ENCODE results near the gene CSRNP3.

The CSRNP3 gene

DNA sequence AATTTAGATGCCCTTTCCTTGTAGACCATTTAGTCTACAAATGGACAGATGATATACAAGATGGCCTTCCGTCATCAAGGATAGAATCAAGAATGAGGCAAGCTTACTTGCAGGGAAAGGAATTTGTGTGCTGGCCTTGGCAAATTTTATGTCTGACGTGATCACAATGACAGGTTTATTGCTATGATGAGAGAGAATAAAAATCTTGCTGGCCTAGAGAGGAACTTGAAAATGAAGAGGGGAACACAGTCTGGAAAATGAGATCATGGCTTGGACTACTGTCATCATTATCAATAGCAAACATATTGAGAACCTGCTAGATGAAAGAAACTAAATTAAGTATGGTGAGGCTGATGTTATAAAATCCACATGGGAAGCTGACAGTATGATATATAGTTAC, 66.0 kb downstream of the CSRNP3 start:
- peaks cover 0 to 9% of the 10 kb centered on the region in 2 donors for H3K27me3 Mint-ChIP-seq
- no peaks in the 10 kb centered on the region for H3K9me3 Mint-ChIP-seq
- no peak overlapping the region for H3K4me3 Mint-ChIP-seq
- ATAC-seq (replicated peaks): no peak
- no peak for DNase-seq
- H3K27ac Mint-ChIP-seq: no peak overlapping the region
- no peaks in the 10 kb centered on the region for H3K4me1 Mint-ChIP-seq (ENCODE audit: low read depth in 2 of 2)
- no peaks in the 10 kb centered on the region for H3K36me3 Mint-ChIP-seq (ENCODE audit: insufficient read depth)

DNA sequence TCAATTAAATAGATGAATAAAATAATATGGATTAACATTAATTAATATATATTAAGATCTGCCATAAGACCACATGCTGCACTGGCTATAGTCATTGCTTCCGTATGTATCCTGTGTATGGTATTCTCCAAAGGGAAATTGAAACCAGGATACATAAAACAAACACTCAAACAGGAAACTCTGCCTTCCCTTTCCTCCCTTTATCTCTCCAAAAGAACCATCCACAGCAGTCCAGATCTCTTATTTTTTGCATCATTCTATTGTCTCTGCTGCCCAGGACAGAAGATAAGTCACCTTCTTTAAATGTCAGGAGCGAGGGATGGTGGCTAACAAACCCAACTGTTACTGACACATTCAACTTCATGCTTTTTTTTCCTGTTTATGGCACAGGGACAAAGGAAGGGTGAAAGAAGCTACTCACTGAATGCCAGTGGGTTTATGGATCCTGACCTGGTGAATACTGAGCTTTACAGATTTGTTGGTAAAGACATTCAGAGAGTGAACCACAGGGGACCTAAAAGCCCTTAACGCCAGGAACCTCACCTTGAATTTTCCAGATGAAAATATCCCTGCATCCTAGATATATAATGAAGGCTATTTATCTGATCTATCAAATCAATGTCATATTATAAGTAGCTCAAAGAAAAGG, 67.5 kb downstream of the CSRNP3 start:
- DNase-seq: no peak
- no peak for ATAC-seq (replicated peaks)
- Mint-ChIP-seq H3K36me3 (ENCODE audit: insufficient read depth) (no peaks in the 10 kb centered on the region), H3K27me3 (peaks cover 0 to 4% of the 10 kb centered on the region in 2 donors), H3K9me3 (no peaks in the 10 kb centered on the region), H3K27ac (no peak overlapping the region), H3K4me1 (ENCODE audit: low read depth in 2 of 2) (no peaks in the 10 kb centered on the region), H3K4me3 (no peak overlapping the region)

DNA sequence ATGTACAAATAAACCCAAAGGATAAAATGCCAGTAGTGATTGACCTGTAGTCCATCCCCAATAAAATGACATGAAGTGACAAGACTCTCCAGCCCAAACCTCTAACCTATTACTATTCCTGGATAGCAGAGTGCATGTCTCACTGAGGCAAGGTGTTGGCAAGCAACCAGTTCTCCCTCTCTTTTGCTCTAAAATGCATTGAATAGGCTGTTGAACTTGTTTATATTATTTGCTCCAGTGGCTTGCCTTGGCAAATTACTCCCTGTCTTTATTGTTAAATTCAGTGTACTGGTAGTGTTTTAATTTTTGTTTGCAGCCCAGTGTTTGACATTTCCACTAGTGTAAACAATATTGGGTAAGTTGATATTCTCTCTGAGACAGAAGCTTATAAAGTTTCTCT, 70.5 kb downstream of the CSRNP3 start:
- DNase-seq (no peak), ATAC-seq (replicated peaks) (no peak)
- Mint-ChIP-seq H3K4me1 (ENCODE audit: low read depth in 2 of 2) (no peaks in the 10 kb centered on the region), H3K27ac (no peak overlapping the region), H3K9me3 (no peaks in the 10 kb centered on the region), H3K27me3 (peaks cover 0 to 4% of the 10 kb centered on the region in 2 donors), H3K4me3 (no peak overlapping the region), H3K36me3 (ENCODE audit: insufficient read depth) (no peaks in the 10 kb centered on the region)

DNA sequence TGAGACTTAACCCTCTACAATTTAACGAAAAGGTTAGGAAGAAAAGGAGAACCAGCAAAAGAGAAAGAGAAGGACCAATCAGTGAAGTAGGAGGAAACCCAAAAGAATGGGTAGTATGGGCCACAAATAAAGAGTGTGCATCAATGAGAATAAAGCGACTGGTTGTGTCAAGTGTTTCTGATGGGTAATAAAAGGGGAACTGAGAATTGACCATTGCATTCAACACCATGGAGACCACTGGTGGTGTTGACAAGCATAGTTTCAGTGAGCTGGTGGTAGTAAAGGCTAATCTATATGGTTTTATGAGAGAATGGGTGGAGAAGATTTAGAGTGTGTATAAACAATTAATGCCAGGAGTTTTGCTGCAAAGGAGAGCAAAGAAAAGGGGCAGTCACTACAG, 75.4 kb downstream of the CSRNP3 start:
- H3K4me3 Mint-ChIP-seq: no peak overlapping the region
- no peaks in the 10 kb centered on the region for H3K36me3 Mint-ChIP-seq (ENCODE audit: insufficient read depth)
- H3K4me1 Mint-ChIP-seq (ENCODE audit: low read depth in 2 of 2): no peaks in the 10 kb centered on the region
- no peak for ATAC-seq (replicated peaks)
- H3K27me3 Mint-ChIP-seq: peaks cover 0 to 4% of the 10 kb centered on the region in 2 donors
- no peak for DNase-seq
- no peaks in the 10 kb centered on the region for H3K9me3 Mint-ChIP-seq
- no peak overlapping the region for H3K27ac Mint-ChIP-seq

DNA sequence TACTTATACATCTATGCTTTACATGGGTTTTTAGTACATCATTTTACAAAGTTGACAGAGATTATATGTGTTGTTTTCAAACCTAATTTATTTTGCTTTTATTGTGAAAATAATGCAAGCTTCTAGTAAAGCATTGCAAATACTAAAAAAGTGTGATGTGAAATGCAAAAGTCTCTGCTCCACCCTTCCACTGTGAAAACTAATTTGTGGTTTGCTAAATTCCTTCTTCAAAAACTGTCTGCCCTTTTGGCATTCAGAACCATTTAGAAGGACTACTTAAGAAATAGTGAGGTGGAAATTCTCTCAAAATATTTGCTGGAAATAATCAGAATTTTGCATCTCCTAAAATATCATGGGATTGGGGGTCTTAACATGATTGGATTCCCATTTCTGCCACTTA, 78.4 kb downstream of the CSRNP3 start:
- Mint-ChIP-seq H3K4me1 (ENCODE audit: low read depth in 2 of 2) (no peaks in the 10 kb centered on the region), H3K27me3 (no peaks in the 10 kb centered on the region), H3K9me3 (no peaks in the 10 kb centered on the region), H3K4me3 (no peak overlapping the region), H3K27ac (no peak overlapping the region), H3K36me3 (ENCODE audit: insufficient read depth) (no peaks in the 10 kb centered on the region)
- DNase-seq: no peak
- ATAC-seq (replicated peaks): no peak

DNA sequence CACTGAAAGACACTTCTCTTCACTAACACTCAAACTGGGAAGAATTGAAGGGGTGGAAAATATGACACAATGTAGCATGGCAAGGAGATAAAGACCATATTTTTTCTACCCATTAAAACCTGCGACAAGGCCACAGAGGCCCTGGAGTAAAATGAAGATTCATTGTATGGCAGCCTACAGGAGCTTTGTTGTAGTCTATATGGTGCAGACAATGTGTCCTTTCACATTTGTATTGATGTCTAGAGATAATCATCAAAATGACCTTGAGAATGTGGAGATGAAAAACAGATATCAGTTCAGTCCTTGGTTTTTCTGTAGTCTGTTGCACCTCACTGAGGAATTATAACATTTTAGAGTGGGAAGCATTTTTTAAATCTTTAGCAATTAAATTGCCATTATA, 80.1 kb downstream of the CSRNP3 start:
- Mint-ChIP-seq H3K4me3 (no peak overlapping the region), H3K27ac (no peak overlapping the region), H3K9me3 (no peaks in the 10 kb centered on the region), H3K4me1 (ENCODE audit: low read depth in 2 of 2) (no peaks in the 10 kb centered on the region), H3K36me3 (ENCODE audit: insufficient read depth) (no peaks in the 10 kb centered on the region), H3K27me3 (no peaks in the 10 kb centered on the region)
- DNase-seq (no peak), ATAC-seq (replicated peaks) (no peak)

DNA sequence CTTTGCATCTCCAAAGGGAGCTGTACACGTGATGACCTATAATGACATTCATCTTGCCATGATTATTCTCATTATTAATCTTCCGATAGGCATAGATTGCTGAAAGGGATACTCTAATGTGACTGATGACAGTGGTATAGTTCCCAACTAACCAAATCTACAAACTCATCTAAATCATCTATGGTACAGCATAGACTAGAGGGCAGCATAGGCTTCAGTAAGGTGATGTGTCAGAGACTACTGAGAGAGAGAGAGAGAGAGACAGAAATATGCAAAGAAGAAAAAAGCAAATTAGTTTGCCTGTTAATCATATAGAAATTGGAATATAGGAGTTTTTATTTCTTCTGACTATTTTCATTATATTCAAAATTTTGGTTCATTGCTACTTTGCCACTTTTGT, 89.3 kb downstream of the CSRNP3 start:
- no peak overlapping the region for H3K4me3 Mint-ChIP-seq
- DNase-seq: no peak
- no peak overlapping the region for H3K27ac Mint-ChIP-seq
- peaks cover 3 to 6% of the 10 kb centered on the region in 2 donors for H3K27me3 Mint-ChIP-seq
- no peak for ATAC-seq (replicated peaks)
- no peaks in the 10 kb centered on the region for H3K4me1 Mint-ChIP-seq (ENCODE audit: low read depth in 2 of 2)
- no peaks in the 10 kb centered on the region for H3K9me3 Mint-ChIP-seq
- H3K36me3 Mint-ChIP-seq (ENCODE audit: insufficient read depth): no peaks in the 10 kb centered on the region

DNA sequence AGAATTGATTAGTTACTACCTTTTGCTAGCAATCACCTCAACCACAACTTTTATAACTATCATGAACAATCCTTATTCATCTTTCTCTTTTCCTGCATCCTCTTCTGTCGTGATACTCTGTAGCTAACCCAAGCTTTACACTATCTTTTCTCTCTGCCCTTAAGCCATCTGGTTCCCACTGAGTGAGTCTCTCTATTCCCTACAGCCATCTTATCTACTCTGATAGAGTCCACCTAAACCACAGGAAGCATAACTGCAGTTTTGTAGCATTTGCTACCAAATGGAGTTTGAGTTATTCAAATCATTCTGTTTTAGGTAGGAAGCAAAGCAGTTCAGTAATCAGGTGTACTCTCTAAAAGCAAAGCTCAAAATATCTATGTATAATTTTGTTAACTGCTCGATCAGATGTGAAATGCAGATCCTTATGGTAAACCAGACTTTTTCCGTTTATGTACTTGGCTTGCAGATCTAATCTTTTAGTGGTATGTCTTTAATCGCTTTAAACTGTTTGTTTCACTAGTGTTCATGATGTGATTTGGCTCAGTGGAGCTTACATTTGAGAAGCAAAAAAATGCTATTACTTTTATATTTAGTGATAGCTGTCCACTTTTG, 91.0 kb downstream of the CSRNP3 start:
- Mint-ChIP-seq H3K27me3 (peaks cover 6 to 7% of the 10 kb centered on the region in 2 donors), H3K4me1 (ENCODE audit: low read depth in 2 of 2) (no peaks in the 10 kb centered on the region), H3K4me3 (no peak overlapping the region), H3K27ac (no peak overlapping the region), H3K9me3 (no peaks in the 10 kb centered on the region), H3K36me3 (ENCODE audit: insufficient read depth) (no peaks in the 10 kb centered on the region)
- no peak for ATAC-seq (replicated peaks)
- DNase-seq: no peak

DNA sequence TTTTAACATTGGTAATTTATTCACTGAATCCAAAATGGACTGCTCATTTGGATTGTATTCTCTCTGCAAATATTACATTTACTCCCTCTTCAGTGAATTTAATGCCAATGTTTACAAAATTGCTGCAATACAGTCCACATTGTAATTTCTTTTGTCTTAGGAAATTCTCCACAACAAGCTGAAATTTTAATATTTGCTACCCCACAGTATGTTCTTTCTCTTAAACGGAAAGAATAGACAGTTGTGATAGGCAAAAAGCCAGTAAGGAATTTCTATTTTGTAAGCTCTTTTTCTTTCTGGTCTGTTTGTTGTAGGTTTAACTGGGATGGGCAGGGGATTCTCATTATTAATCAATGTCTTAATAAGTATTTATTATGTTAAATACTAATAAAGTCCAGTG, 92.0 kb downstream of the CSRNP3 start:
- Mint-ChIP-seq H3K36me3 (ENCODE audit: insufficient read depth) (no peaks in the 10 kb centered on the region), H3K9me3 (no peaks in the 10 kb centered on the region), H3K4me1 (ENCODE audit: low read depth in 2 of 2) (no peaks in the 10 kb centered on the region), H3K27ac (no peak overlapping the region), H3K27me3 (peaks cover 7 to 8% of the 10 kb centered on the region in 2 donors), H3K4me3 (no peak overlapping the region)
- no peak for DNase-seq
- no peak for ATAC-seq (replicated peaks)

DNA sequence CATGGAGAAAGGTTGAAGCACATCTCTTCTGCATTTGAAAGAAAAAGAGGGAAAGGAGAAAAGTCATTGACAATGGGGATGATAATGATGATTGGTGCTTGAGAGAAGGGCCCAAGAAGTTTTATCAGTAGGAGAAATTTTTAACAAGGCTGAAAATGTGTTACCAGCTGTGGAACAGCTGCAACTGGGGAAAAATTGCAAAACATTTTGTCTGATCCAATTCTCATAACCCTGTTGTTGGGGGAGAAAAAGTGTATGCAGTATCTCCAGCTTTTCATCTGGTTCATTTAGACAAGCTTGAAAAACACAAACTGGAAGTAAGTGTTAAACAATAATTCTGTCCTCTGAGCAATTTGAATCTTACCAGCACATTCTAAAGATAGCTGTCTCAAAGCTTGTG, 92.7 kb downstream of the CSRNP3 start:
- ATAC-seq (replicated peaks) (no peak), DNase-seq (no peak)
- Mint-ChIP-seq H3K9me3 (no peaks in the 10 kb centered on the region), H3K27ac (no peak overlapping the region), H3K36me3 (ENCODE audit: insufficient read depth) (no peaks in the 10 kb centered on the region), H3K27me3 (peaks cover 7 to 12% of the 10 kb centered on the region in 2 donors), H3K4me3 (no peak overlapping the region), H3K4me1 (ENCODE audit: low read depth in 2 of 2) (no peaks in the 10 kb centered on the region)

DNA sequence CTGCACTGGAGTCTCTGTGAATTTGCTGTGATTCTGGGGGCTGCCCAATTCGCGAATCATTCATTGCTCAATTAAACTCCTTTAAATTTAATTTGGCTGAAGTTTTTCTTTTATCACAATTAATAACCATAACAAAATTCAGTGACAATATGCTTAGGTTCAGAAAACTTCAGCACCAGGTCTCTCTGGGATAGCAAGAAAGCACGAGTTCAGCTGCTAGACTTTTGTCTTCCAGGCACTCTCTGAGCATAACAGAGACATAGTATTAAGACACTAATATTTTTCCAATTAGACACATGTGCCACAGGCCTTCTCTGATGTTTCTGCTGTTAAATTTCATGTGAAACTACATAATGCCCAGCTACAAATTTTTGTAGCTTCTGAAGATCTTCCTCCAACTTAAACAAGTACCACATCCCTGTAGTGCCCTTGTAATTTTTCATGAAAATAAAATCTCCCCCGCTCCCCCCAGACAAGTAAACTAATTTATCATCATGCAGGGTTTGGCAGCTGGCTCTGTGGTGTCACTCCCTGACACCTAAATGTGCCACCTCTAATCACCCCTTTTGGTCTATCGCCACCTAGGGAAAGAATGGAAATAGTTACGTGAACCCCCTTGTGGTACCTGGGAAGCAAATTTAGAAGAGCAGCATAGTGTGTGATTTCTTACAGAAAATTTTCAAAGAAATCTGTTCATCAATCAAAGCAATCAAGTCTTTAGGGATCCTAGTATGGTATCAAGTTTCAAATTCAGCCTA, 94.1 kb downstream of the CSRNP3 start:
- no peaks in the 10 kb centered on the region for H3K36me3 Mint-ChIP-seq (ENCODE audit: insufficient read depth)
- no peak for ATAC-seq (replicated peaks)

DNA sequence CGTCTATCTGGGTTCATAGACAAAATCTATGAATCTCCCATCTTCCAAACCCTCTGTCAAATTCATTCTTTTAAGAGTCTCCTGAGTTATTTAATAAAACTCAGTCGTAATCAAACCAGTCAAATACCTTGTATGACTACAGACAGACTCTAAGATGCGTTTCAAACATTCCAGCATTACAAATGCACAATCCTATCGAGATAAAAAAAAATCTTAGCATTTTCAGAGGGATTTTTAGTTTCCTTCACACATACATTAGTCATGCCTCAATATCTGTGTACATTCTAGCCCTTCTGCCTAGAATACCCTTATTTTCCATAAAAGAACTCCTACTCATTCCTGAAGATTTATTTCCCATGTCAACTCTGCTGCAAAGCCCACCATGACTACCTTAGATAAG, 96.5 kb downstream of the CSRNP3 start:
- H3K27me3 Mint-ChIP-seq: peaks cover 7 to 18% of the 10 kb centered on the region in 2 donors
- H3K4me1 Mint-ChIP-seq (ENCODE audit: low read depth in 2 of 2): no peaks in the 10 kb centered on the region
- H3K9me3 Mint-ChIP-seq: no peaks in the 10 kb centered on the region
- no peak for ATAC-seq (replicated peaks)
- H3K36me3 Mint-ChIP-seq (ENCODE audit: insufficient read depth): no peaks in the 10 kb centered on the region
- no peak for DNase-seq
- H3K4me3 Mint-ChIP-seq: no peak overlapping the region
- no peak overlapping the region for H3K27ac Mint-ChIP-seq

More for the DNA sequence above, 94.1 kb downstream of the CSRNP3 start:
- peaks cover 7 to 19% of the 10 kb centered on the region in 2 donors for H3K27me3 Mint-ChIP-seq
- no peaks in the 10 kb centered on the region for H3K4me1 Mint-ChIP-seq (ENCODE audit: low read depth in 2 of 2)
- H3K9me3 Mint-ChIP-seq: no peaks in the 10 kb centered on the region
- no peak for DNase-seq
- H3K27ac Mint-ChIP-seq: no peak overlapping the region
- H3K4me3 Mint-ChIP-seq: no peak overlapping the region

DNA sequence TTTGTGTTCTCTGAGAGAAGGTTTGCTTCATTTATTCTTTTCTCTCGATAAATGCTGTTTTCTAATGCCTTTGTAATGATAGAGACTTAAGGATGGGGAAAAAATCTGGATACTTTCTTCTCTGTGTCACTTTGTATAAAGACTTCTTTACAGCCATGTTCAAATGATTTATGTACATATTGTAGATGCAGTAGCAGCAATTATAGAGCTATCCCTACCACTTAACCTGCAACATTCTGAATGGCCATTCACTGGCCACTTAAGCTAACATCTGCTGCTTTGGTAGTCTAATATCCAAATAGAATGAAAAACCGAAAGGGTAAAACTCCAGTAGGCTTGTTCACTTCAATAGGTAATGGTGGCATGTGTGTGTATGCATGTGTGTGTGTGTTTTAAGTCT, 97.8 kb downstream of the CSRNP3 start:
- Mint-ChIP-seq H3K27me3 (peaks cover 7 to 18% of the 10 kb centered on the region in 2 donors), H3K36me3 (ENCODE audit: insufficient read depth) (no peaks in the 10 kb centered on the region), H3K9me3 (no peaks in the 10 kb centered on the region), H3K27ac (no peak overlapping the region), H3K4me1 (ENCODE audit: low read depth in 2 of 2) (no peaks in the 10 kb centered on the region), H3K4me3 (no peak overlapping the region)
- no peak for DNase-seq
- ATAC-seq (replicated peaks): no peak

DNA sequence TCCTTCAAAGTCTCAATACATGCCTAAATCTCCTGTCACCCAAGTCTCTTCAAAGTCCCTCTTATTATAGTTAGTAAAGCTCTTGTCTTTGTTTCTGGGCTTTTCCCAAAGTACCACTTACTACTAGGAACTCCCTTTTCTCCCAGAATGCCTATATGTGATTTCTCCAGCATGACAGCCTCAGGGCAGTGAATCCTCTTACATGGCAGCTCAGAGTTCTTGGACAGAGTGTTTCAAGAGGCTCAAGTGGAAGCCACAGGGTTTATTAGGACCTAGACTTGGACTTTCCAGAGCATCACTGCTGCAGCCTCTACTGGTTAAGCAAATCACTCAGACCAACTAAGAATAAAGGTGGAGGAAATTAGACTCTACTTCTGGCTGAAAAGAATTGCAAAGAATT, 98.9 kb downstream of the CSRNP3 start:
- H3K27me3 Mint-ChIP-seq: peaks cover 7 to 18% of the 10 kb centered on the region in 2 donors
- no peak overlapping the region for H3K4me3 Mint-ChIP-seq
- no peak overlapping the region for H3K27ac Mint-ChIP-seq
- no peaks in the 10 kb centered on the region for H3K36me3 Mint-ChIP-seq (ENCODE audit: insufficient read depth)
- ATAC-seq (replicated peaks): no peak
- DNase-seq: no peak
- H3K9me3 Mint-ChIP-seq: no peaks in the 10 kb centered on the region
- H3K4me1 Mint-ChIP-seq (ENCODE audit: low read depth in 2 of 2): no peaks in the 10 kb centered on the region
